Ectodermal cell (in vitro differentiated cells): ENCODE data around the gene ANKRD9.

ENCODE experiments used
- H3K27ac ChIP-seq: 2 replicates; pipeline ENCODE4 v1.7.0; 2013; ENCODE audit warnings: mild to moderate bottlenecking, low read depth, low read length; ENCODE audit not compliant: insufficient read depth, poor library complexity, severe bottlenecking
- H3K27me3 ChIP-seq: 2 replicates; pipeline ENCODE4 v1.7.0; 2013; ENCODE audit warnings: mild to moderate bottlenecking, low read length; ENCODE audit not compliant: insufficient read depth, control insufficient read depth, poor library complexity, severe bottlenecking
- H3K36me3 ChIP-seq: one replicate; pipeline ENCODE4 v1.7.0; 2013; ENCODE audit warnings: low read length; ENCODE audit not compliant: control insufficient read depth, insufficient read depth
- H3K4me1 ChIP-seq: one replicate; pipeline ENCODE4 v1.7.0; 2013; ENCODE audit warnings: low read length; ENCODE audit not compliant: control insufficient read depth, insufficient read depth
- H3K4me3 ChIP-seq: 2 replicates; pipeline ENCODE4 v1.7.0; 2013; ENCODE audit warnings: low read depth, low read length, control low read depth; ENCODE audit not compliant: insufficient read depth
- H3K9me3 ChIP-seq: 2 replicates; pipeline ENCODE4 v1.7.0; 2013; ENCODE audit warnings: mild to moderate bottlenecking, low read length, moderate library complexity; ENCODE audit not compliant: control insufficient read depth
- WGBS, 2 experiments: methylation state at CpG; one replicate each; pipeline ENCODE4 v1.1.7; 2013; ENCODE audit warnings: missing lambda C conversion rate in 2 of 2; 5-methylcytosine and 5-hydroxymethylcytosine counted together

Gene ANKRD9

GRCh38 chr14:102471921-102472790 lies 37.4 kb downstream of the ANKRD9 start:
- Histone ChIP-seq H3K4me3 (no peak overlapping the region), H3K36me3 (no peaks in the 10 kb centered on the region), H3K27ac (no peak overlapping the region), H3K27me3 (no peaks in the 10 kb centered on the region), H3K4me1 (no peaks in the 10 kb centered on the region), H3K9me3 (no peaks in the 10 kb centered on the region)
- 94 to 95% methylated on average over 8 of the region's 8 CpGs for WGBS, 2 experiments

GRCh38 chr14:102469261-102469660 lies 40.3 kb downstream of the ANKRD9 start:
- Histone ChIP-seq H3K36me3 (no peaks in the 10 kb centered on the region), H3K27me3 (no peaks in the 10 kb centered on the region), H3K4me1 (no peaks in the 10 kb centered on the region), H3K4me3 (no peak overlapping the region), H3K9me3 (no peaks in the 10 kb centered on the region), H3K27ac (no peak overlapping the region)
- WGBS, 2 experiments: 92 to 96% methylated on average over 1 of the region's 1 CpG

- Histone ChIP-seq H3K36me3 (no peaks in the 10 kb centered on the region), H3K27me3 (no peaks in the 10 kb centered on the region), H3K27ac (no peak overlapping the region), H3K4me3 (no peak overlapping the region), H3K4me1 (no peaks in the 10 kb centered on the region), H3K9me3 (no peaks in the 10 kb centered on the region)
- WGBS, 2 experiments: 96 to 97% methylated on average over 6 of the region's 6 CpGs
Observed at GRCh38 chr14:102464846-102465341, 44.7 kb downstream of the ANKRD9 start.

- Histone ChIP-seq H3K9me3 (no peaks in the 10 kb centered on the region), H3K4me3 (no peak overlapping the region), H3K27me3 (no peaks in the 10 kb centered on the region), H3K27ac (no peak overlapping the region), H3K36me3 (no peaks in the 10 kb centered on the region), H3K4me1 (no peaks in the 10 kb centered on the region)
- WGBS, 2 experiments: 96 to 97% methylated on average over 4 of the region's 4 CpGs
Observed at GRCh38 chr14:102464006-102464405, 45.6 kb downstream of the ANKRD9 start.

- no peaks in the 10 kb centered on the region for H3K36me3 ChIP-seq
- no peaks in the 10 kb centered on the region for H3K9me3 ChIP-seq
- no peak overlapping the region for H3K4me3 ChIP-seq
- no peaks in the 10 kb centered on the region for H3K27me3 ChIP-seq
- WGBS, 2 experiments: 91 to 93% methylated on average over 4 of the region's 4 CpGs
- no peak overlapping the region for H3K27ac ChIP-seq
- no peaks in the 10 kb centered on the region for H3K4me1 ChIP-seq
Observed at GRCh38 chr14:102462391-102462790, 47.2 kb downstream of the ANKRD9 start.

- Histone ChIP-seq H3K27ac (no peak overlapping the region), H3K4me1 (no peaks in the 10 kb centered on the region), H3K36me3 (no peaks in the 10 kb centered on the region), H3K4me3 (no peak overlapping the region), H3K27me3 (no peaks in the 10 kb centered on the region), H3K9me3 (no peaks in the 10 kb centered on the region)
- WGBS, 2 experiments: 93 to 96% methylated on average over 14 of the region's 14 CpGs
Observed at GRCh38 chr14:102461490-102462338, 47.9 kb downstream of the ANKRD9 start.

GRCh38 chr14:102457509-102457908 lies 52.1 kb downstream of the ANKRD9 start:
- H3K27ac ChIP-seq: no peak overlapping the region
- peaks cover 5% of the 10 kb centered on the region for H3K36me3 ChIP-seq
- H3K4me3 ChIP-seq: no peak overlapping the region
- no peaks in the 10 kb centered on the region for H3K9me3 ChIP-seq
- no peaks in the 10 kb centered on the region for H3K4me1 ChIP-seq
- 88 to 98% methylated on average over 2 of the region's 2 CpGs for WGBS, 2 experiments
- H3K27me3 ChIP-seq: no peaks in the 10 kb centered on the region

GRCh38 chr14:102454711-102455110 lies 54.9 kb downstream of the ANKRD9 start:
- H3K4me1 ChIP-seq: no peaks in the 10 kb centered on the region
- no peaks in the 10 kb centered on the region for H3K9me3 ChIP-seq
- 96 to 98% methylated on average over 5 of the region's 5 CpGs for WGBS, 2 experiments
- peaks cover 24% of the 10 kb centered on the region for H3K36me3 ChIP-seq
- H3K27me3 ChIP-seq: no peaks in the 10 kb centered on the region
- H3K27ac ChIP-seq: no peak overlapping the region
- H3K4me3 ChIP-seq: no peak overlapping the region

- Histone ChIP-seq H3K4me3 (no peak overlapping the region), H3K4me1 (no peaks in the 10 kb centered on the region), H3K36me3 (peaks cover 33% of the 10 kb centered on the region), H3K27ac (no peak overlapping the region), H3K9me3 (no peaks in the 10 kb centered on the region), H3K27me3 (no peaks in the 10 kb centered on the region)
- 96% methylated on average over 24 of the region's 24 CpGs for WGBS, 2 experiments
Observed at GRCh38 chr14:102452302-102452701, 57.3 kb downstream of the ANKRD9 start.
